Subcutaneous adipose tissue (tissue), 4 donors: ENCODE measurements around the gene THADA. TPM values are rescaled to one million over a fixed set of nuclear protein-coding genes. Genes with fewer than 3 reads are reported as not detected.

Experiments used
- total RNA-seq, 4 donors: library from RNA; depleted of rRNA; stranded (reverse); fragments of >200 nt; gene quantifications; one replicate each; pipeline ENCODE4 v1.1.0, GENCODE V29; 2016
- TF ChIP-seq, protein P1 (sequence below): fragments of 450-650 bp; IDR thresholded peaks from one replicate; pipeline ENCODE4 v1.5.1; 2016; ENCODE audit warnings: low read depth, mild to moderate bottlenecking, control low read depth, antibody characterized with exemption, moderate library complexity

The THADA gene
- total RNA-seq, 4 donors from 2014 or later = 31.8 to 71.9 (median 53.8) TPM

- TF ChIP-seq, protein P1, sequence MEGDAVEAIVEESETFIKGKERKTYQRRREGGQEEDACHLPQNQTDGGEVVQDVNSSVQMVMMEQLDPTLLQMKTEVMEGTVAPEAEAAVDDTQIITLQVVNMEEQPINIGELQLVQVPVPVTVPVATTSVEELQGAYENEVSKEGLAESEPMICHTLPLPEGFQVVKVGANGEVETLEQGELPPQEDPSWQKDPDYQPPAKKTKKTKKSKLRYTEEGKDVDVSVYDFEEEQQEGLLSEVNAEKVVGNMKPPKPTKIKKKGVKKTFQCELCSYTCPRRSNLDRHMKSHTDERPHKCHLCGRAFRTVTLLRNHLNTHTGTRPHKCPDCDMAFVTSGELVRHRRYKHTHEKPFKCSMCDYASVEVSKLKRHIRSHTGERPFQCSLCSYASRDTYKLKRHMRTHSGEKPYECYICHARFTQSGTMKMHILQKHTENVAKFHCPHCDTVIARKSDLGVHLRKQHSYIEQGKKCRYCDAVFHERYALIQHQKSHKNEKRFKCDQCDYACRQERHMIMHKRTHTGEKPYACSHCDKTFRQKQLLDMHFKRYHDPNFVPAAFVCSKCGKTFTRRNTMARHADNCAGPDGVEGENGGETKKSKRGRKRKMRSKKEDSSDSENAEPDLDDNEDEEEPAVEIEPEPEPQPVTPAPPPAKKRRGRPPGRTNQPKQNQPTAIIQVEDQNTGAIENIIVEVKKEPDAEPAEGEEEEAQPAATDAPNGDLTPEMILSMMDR = no peak
Measured at GRCh38 chr2:43478412-43479086, 117.3 kb downstream of the THADA start.

- TF ChIP-seq, protein P1 = no peak
Measured at GRCh38 chr2:43475922-43476321, 119.9 kb downstream of the THADA start.

GRCh38 chr2:43475137-43475846 is 120.5 kb downstream of the THADA start:
- TF ChIP-seq, protein P1 = no peak

GRCh38 chr2:43474273-43474672 is 121.6 kb downstream of the THADA start:
- TF ChIP-seq, protein P1 = no peak

DNA sequence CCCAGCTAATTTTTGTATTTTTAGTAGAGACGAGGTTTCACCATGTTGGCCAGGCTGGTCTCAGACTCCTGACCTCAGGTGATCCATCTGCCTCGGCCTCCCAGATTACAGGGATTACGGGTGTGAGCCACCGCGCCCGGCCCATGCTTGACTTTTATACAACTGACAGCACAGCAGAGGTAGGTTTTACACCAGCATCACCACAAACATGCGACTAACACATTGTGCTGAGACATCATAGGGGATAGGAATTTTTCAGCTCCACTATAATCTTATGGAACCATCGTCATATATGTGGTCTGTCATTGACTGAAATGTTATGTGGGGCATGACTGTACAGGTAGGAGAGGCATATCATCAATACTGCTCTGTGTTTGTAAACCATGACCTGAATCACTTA is 122.1 kb downstream of the THADA start:
- TF ChIP-seq, protein P1 = no peak

DNA sequence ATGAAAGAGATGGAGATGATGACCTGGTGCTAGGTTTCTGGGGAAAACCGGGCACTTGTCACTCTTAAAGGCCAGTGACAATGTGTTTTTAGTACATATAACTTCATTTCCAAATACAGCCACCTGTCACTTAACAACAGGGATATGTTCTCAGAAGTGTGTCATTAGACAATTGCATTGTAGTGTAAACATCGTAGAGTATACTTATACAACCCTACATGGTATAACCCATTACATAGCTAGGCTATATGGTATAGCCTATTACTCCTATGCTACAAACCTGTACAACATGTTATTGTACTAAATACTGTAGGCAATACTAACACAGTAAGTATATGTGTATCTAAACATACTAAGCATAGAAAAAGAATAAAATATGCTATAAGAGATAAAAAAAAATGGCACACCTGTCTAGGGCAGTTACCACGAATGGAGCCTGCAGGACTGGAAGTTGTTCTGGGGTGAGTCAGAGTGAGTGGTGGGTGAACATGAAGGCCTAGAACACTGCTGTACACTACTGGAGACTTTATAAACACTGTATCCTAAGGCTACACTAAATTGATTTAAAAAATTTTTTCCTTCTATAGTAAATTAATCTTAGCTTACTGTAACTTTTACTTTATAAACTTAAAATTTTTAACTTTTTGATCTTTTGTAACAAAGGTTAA is 123.2 kb downstream of the THADA start:
- TF ChIP-seq, protein P1 = no peak

- TF ChIP-seq, protein P1 = no peak
Measured at GRCh38 chr2:43469713-43470112, 126.1 kb downstream of the THADA start.
